ENCODE data around the gene TOX2. TPM values are rescaled to one million over a fixed set of nuclear protein-coding genes. Genes with fewer than 3 reads are reported as not detected.
A peak's percentile ranks its signal among the peaks of the same experiment; 100 is the strongest.

Gene TOX2
- total RNA-seq, 2 donors from 2014 or later, result 8.8 to 52.8 TPM

DNA sequence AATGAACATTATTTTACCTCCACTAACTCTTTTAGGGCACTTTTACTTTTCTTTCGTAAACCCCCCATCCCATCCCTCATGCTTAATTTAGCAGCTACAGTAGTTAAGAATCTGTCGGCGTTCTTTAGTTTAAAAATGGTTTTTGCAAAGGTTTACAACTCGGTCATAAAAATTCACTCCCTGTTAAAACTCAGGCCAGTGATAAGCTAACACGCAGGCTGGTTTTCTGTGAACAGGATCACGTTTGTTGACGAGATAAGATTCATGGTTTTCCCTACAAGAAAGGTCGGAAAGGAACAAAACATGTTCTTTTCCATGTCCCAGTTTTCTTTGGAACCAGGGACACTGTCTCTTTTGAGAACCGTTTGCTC lies 101.1 kb downstream of the TOX2 start:
- TF ChIP-seq POLR2AphosphoS5 (IDR thresholded peaks at IDR 0.05), result no peak
- no peak for TF ChIP-seq POLR2A (IDR thresholded peaks at IDR 0.05)
- TF ChIP-seq, protein P1, sequence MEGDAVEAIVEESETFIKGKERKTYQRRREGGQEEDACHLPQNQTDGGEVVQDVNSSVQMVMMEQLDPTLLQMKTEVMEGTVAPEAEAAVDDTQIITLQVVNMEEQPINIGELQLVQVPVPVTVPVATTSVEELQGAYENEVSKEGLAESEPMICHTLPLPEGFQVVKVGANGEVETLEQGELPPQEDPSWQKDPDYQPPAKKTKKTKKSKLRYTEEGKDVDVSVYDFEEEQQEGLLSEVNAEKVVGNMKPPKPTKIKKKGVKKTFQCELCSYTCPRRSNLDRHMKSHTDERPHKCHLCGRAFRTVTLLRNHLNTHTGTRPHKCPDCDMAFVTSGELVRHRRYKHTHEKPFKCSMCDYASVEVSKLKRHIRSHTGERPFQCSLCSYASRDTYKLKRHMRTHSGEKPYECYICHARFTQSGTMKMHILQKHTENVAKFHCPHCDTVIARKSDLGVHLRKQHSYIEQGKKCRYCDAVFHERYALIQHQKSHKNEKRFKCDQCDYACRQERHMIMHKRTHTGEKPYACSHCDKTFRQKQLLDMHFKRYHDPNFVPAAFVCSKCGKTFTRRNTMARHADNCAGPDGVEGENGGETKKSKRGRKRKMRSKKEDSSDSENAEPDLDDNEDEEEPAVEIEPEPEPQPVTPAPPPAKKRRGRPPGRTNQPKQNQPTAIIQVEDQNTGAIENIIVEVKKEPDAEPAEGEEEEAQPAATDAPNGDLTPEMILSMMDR (IDR thresholded peaks at IDR 0.05), result no peak

DNA sequence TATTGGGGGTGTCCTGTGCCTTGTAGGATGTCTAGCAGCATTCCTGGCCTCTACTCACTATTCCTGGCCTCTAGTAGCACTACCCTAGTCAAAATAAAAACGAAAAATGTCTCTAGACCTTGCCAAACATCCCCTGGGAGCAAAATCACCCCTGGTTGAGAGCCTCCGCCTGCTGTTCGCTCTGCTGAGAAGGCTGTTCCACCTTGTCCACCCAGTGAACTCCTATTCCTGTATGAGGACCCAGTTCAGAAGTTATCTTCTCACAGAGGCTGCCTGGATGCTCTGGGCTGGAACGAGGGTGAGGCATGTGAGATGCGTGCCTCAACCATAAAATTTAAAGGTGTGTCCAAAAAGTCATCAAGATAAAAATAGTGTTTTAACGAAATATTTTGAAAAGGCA lies 101.9 kb downstream of the TOX2 start:
- intact Hi-C loops (cut with DNase I), result loop anchor here (5.0 to 10.0 kb wide), 5 partner anchors 66 to 1758 kb away; partner anchors contain the start of gene JPH2
- Histone ChIP-seq H3K27me3 (replicated peaks; ENCODE audit: insufficient read depth) (no peaks in the 10 kb centered on the region), H3K36me3 (no peaks in the 10 kb centered on the region), H3K4me3 (no peak overlapping the region), H3K27ac (no peak overlapping the region), H3K4me1 (replicated peaks) (no peaks in the 10 kb centered on the region), H3K9me3 (no peaks in the 10 kb centered on the region)
- no peak for DNase-seq (ENCODE audit: low spot score)
- WGBS, result 78% methylated on average over 6 of the region's 6 CpGs
- TF ChIP-seq POLR2A (IDR thresholded peaks at IDR 0.05) (no peak), POLR2AphosphoS5 (IDR thresholded peaks at IDR 0.05) (no peak)
- TF ChIP-seq, protein P1 (IDR thresholded peaks at IDR 0.05), result no peak

More for the DNA sequence above, 101.1 kb downstream of the TOX2 start:
- peak overlapping the region in 1 of 2 donors; percentile 20 for H3K27ac ChIP-seq
- H3K27me3 ChIP-seq (replicated peaks; ENCODE audit: insufficient read depth), result no peaks in the 10 kb centered on the region
- no peaks in the 10 kb centered on the region for H3K9me3 ChIP-seq
- H3K4me1 ChIP-seq (replicated peaks), result no peaks in the 10 kb centered on the region
- H3K4me3 ChIP-seq, result no peak overlapping the region
- DNase-seq (ENCODE audit: low spot score), result no peak
- no peaks in the 10 kb centered on the region for H3K36me3 ChIP-seq
- 21% methylated on average over 9 of the region's 9 CpGs for WGBS
- intact Hi-C loops (cut with DNase I), result loop anchor here (5.0 to 10.0 kb wide), 5 partner anchors 67 to 1759 kb away; partner anchors contain the start of gene JPH2

DNA sequence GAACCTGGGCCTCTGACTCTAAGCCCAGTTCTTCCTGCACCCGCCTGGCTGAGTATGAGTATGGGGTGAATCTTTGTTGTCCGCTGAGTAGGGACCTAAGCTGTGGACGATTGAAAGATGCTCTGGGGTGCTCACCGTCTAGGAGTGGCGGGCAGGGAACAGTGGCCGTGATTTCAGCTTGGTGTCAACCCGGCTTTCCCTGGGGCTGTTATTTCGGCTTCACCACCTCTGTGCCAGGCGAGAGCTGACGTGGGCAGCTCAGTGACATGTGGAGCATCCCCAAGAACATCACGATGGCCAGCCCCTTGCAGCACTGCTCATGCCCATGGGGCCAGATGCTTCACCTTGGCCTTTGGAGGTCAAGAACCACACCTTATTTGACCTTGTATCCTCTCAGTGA lies 102.6 kb downstream of the TOX2 start:
- DNase-seq (ENCODE audit: low spot score), result no peak
- TF ChIP-seq POLR2AphosphoS5 (IDR thresholded peaks at IDR 0.05) (no peak), POLR2A (IDR thresholded peaks at IDR 0.05) (no peak)
- TF ChIP-seq, protein P1 (IDR thresholded peaks at IDR 0.05), result no peak
- intact Hi-C loops (cut with DNase I), result loop anchor here (5.0 to 10.0 kb wide), 5 partner anchors 65 to 1758 kb away; partner anchors contain the start of gene JPH2
- Histone ChIP-seq H3K36me3 (no peaks in the 10 kb centered on the region), H3K9me3 (no peaks in the 10 kb centered on the region), H3K27me3 (replicated peaks; ENCODE audit: insufficient read depth) (no peaks in the 10 kb centered on the region), H3K4me3 (no peak overlapping the region), H3K27ac (no peak overlapping the region), H3K4me1 (replicated peaks) (no peaks in the 10 kb centered on the region)
- 95% methylated on average over 11 of the region's 11 CpGs for WGBS

DNA sequence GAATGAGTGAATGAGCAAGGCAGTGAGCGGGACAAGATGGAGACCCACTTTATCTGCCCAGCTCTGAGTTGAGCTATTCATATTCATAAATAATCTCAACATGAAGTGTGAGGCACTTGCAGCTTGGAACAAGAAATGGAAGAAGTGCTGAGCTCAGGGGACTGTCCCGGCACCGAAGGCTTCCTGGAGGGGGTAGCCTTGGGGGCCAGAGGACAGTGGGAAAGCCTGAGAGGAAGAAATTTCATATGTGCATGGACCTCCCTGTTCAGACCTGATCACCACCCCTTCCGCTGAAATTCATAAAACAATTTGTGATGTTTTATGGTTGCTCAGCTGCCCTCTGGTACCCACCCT lies 103.2 kb downstream of the TOX2 start:
- 33% methylated on average over 4 of the region's 4 CpGs for WGBS
- H3K9me3 ChIP-seq, result no peaks in the 10 kb centered on the region
- H3K4me1 ChIP-seq (replicated peaks), result no peaks in the 10 kb centered on the region
- H3K27me3 ChIP-seq (replicated peaks; ENCODE audit: insufficient read depth), result no peaks in the 10 kb centered on the region
- no peaks in the 10 kb centered on the region for H3K36me3 ChIP-seq
- intact Hi-C loops (cut with DNase I), result loop anchor here (2.0 to 10.0 kb wide), 6 partner anchors 64 to 1757 kb away; partner anchors contain the start of gene JPH2
- DNase-seq (ENCODE audit: low spot score), result no peak
- peak overlapping the region in 1 of 2 donors; percentile 4 for H3K27ac ChIP-seq
- no peak for TF ChIP-seq POLR2AphosphoS5 (IDR thresholded peaks at IDR 0.05)
- no peak for TF ChIP-seq POLR2A (IDR thresholded peaks at IDR 0.05)
- TF ChIP-seq, protein P1 (IDR thresholded peaks at IDR 0.05), result no peak
- no peak overlapping the region for H3K4me3 ChIP-seq

DNA sequence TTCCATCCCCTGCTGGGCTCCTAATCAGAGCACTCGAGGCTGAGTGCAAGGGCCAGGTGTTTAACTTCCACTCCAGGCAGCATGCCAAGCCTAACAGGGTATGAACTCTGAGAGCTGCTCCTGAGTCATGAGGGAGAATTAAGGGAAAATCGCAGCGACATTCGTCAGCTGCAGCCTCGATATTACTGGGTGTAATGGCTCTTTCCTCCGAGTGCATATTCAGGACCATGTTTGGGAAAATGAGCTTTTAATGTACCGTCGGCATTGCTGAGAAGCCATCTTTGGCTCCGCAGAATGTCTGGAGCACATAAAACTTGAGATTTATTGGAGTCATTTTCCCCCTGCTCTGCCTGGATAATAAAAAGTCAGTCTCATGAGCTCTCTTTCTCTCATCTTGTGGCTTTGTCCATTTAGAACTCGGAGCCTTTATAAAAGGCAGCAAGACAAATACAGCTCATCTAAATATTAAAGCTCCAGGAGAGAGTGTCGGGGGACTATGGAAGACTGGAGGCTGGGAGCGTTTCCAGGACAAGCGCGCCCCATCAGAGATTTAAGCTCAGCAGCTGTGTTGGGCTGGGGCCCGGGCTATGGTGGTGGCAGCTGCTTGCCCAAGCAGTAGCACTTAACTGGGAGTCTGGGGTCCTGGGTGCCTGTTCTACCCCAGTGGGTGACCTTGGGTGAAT lies 103.7 kb downstream of the TOX2 start:
- no peak overlapping the region for H3K4me3 ChIP-seq
- WGBS, result 6% methylated on average over 15 of the region's 15 CpGs
- DNase-seq (ENCODE audit: low spot score), result peak; percentile 40
- H3K4me1 ChIP-seq (replicated peaks), result no peaks in the 10 kb centered on the region
- intact Hi-C loops (cut with DNase I), result loop anchor here (2.0 to 10.0 kb wide), 6 partner anchors 64 to 1756 kb away; partner anchors contain the start of gene JPH2
- no peaks in the 10 kb centered on the region for H3K9me3 ChIP-seq
- H3K27ac ChIP-seq, result peak overlapping the region; percentile 21 to 28
- H3K36me3 ChIP-seq, result no peaks in the 10 kb centered on the region
- H3K27me3 ChIP-seq (replicated peaks; ENCODE audit: insufficient read depth), result no peaks in the 10 kb centered on the region
- TF ChIP-seq POLR2AphosphoS5 (IDR thresholded peaks at IDR 0.05) (peak; percentile 74), POLR2A (IDR thresholded peaks at IDR 0.05) (no peak)
- TF ChIP-seq, protein P1 (IDR thresholded peaks at IDR 0.05), result no peak

Measured in prostate gland (tissue), 2 donors.